H9 (cell line): Measurements from ENCODE around the gene DLK2. TPM values are rescaled to one million over a fixed set of nuclear protein-coding genes. Genes with fewer than 3 reads are reported as not detected.

ENCODE experiments used
- DNase-seq: peaks from one replicate; pipeline ENCODE4 v3.0.0-alpha.2; 2017
- H2AFZ ChIP-seq: one replicate; pipeline ENCODE4 v1.6.1; 2013; ENCODE audit warnings: mild to moderate bottlenecking, low read length, control low read depth, moderate library complexity
- H2AK5ac ChIP-seq: 2 replicates; pipeline ENCODE4 v1.6.1; 2013; ENCODE audit warnings: low read length, control low read depth, mixed read lengths; ENCODE audit not compliant: insufficient read length
- H2BK120ac ChIP-seq: one replicate; pipeline ENCODE4 v1.6.1; 2013; ENCODE audit warnings: low read depth, mild to moderate bottlenecking, low read length, control low read depth, inconsistent platforms; ENCODE audit not compliant: poor library complexity, severe bottlenecking
- H2BK12ac ChIP-seq: 2 replicates; pipeline ENCODE4 v1.6.1; 2013; ENCODE audit warnings: low read length, control low read depth, mixed read lengths, low read depth; ENCODE audit not compliant: insufficient read length
- H2BK15ac ChIP-seq: 2 replicates; pipeline ENCODE4 v1.6.1; 2013; ENCODE audit warnings: low read depth, low read length, control low read depth
- H2BK20ac ChIP-seq: one replicate; pipeline ENCODE4 v1.6.1; 2013; ENCODE audit warnings: low read depth, mild to moderate bottlenecking, low read length, control low read depth, inconsistent platforms; ENCODE audit not compliant: poor library complexity, severe bottlenecking
- H2BK5ac ChIP-seq: 2 replicates; pipeline ENCODE4 v1.6.1; 2013; ENCODE audit warnings: low read length, control low read depth, mixed read lengths; ENCODE audit not compliant: insufficient read length
- H3K14ac ChIP-seq: 2 replicates; pipeline ENCODE4 v1.6.1; 2013; ENCODE audit warnings: low read length, control low read depth; ENCODE audit not compliant: insufficient read depth
- H3K18ac ChIP-seq: 2 replicates; pipeline ENCODE4 v1.6.1; 2013; ENCODE audit warnings: low read depth, mild to moderate bottlenecking, mixed read lengths, low read length, control low read depth; ENCODE audit not compliant: insufficient read length
- H3K23ac ChIP-seq: 2 replicates; pipeline ENCODE4 v1.6.1; 2013; ENCODE audit warnings: low read length, control low read depth, mixed read lengths, low read depth; ENCODE audit not compliant: insufficient read length
- H3K23me2 ChIP-seq: 2 replicates; pipeline ENCODE4 v1.6.1; 2013; ENCODE audit warnings: low read depth, mild to moderate bottlenecking, mixed read lengths, low read length, control low read depth; ENCODE audit not compliant: insufficient read length, poor library complexity, severe bottlenecking
- H3K27ac ChIP-seq: 2 replicates; pipeline ENCODE4 v1.5.1; 2013; ENCODE audit warnings: low read length, control low read depth, mixed read lengths, low read depth; ENCODE audit not compliant: insufficient read length
- H3K27me3 ChIP-seq: 2 replicates; pipeline ENCODE4 v1.6.1; 2013; ENCODE audit warnings: low read length, control low read depth, inconsistent platforms; ENCODE audit not compliant: insufficient read depth
- H3K4ac ChIP-seq: 2 replicates; pipeline ENCODE4 v1.6.1; 2013; ENCODE audit warnings: low read depth, mild to moderate bottlenecking, control low read depth, inconsistent platforms, low read length, moderate library complexity
- H3K4me1 ChIP-seq: 2 replicates; pipeline ENCODE4 v1.6.1; 2013; ENCODE audit warnings: low read length, control low read depth, inconsistent platforms; ENCODE audit not compliant: insufficient read depth
- H3K4me2 ChIP-seq: 2 replicates; pipeline ENCODE4 v1.6.1; 2013; ENCODE audit warnings: low read length, control low read depth, mixed read lengths; ENCODE audit not compliant: insufficient read length, insufficient read depth
- H3K56ac ChIP-seq: 2 replicates; pipeline ENCODE4 v1.6.1; 2013; ENCODE audit warnings: low read depth, mild to moderate bottlenecking, mixed read lengths, low read length, control low read depth; ENCODE audit not compliant: insufficient read length
- H3K79me1 ChIP-seq: 2 replicates; pipeline ENCODE4 v1.6.1; 2013; ENCODE audit warnings: low read depth, mild to moderate bottlenecking, moderate library complexity, low read length, control low read depth, inconsistent platforms; ENCODE audit not compliant: insufficient read depth, poor library complexity, severe bottlenecking
- H3K79me2 ChIP-seq: 2 replicates; pipeline ENCODE4 v1.6.1; 2013; ENCODE audit warnings: low read length, control low read depth, inconsistent platforms; ENCODE audit not compliant: insufficient read depth
- H3K9ac ChIP-seq: 2 replicates; pipeline ENCODE4 v1.6.1; 2013; ENCODE audit warnings: low read length, control low read depth, mixed read lengths; ENCODE audit not compliant: insufficient read length; ENCODE audit errors: extremely low read depth
- H3K9me3 ChIP-seq: one replicate; pipeline ENCODE4 v1.6.1; 2013; ENCODE audit warnings: low read depth, low read length, inconsistent platforms; ENCODE audit not compliant: control insufficient read depth
- H3T11ph ChIP-seq: one replicate; pipeline ENCODE4 v1.6.1; 2013; ENCODE audit warnings: mild to moderate bottlenecking, low read length, control low read depth, inconsistent platforms
- H4K20me1 ChIP-seq: one replicate; pipeline ENCODE4 v1.6.1; 2013; ENCODE audit not compliant: control insufficient read depth, insufficient read length, insufficient read depth
- H4K5ac ChIP-seq: 2 replicates; pipeline ENCODE4 v1.6.1; 2013; ENCODE audit warnings: low read depth, mild to moderate bottlenecking, mixed read lengths, low read length, control low read depth; ENCODE audit not compliant: insufficient read length
- H4K8ac ChIP-seq: replicated peaks from 2 replicates; pipeline ENCODE4 v1.6.1; 2013; ENCODE audit warnings: low read length, control low read depth, mixed read lengths, low read depth; ENCODE audit not compliant: insufficient read length
- H4K91ac ChIP-seq: 2 replicates; pipeline ENCODE4 v1.6.1; 2013; ENCODE audit warnings: low read depth, mild to moderate bottlenecking, moderate library complexity, mixed read lengths, low read length, control low read depth; ENCODE audit not compliant: insufficient read length
- H3K27ac Mint-ChIP-seq, 3 experiments: 2 replicates in 2 of 3; 3 replicates in 1 of 3; pipeline ENCODE4 v1.8.0; 2020 to 2021; ENCODE audit warnings: mixed read lengths in 3 of 3, mild to moderate bottlenecking in 1 of 3, moderate library complexity in 1 of 3
- H3K27me3 Mint-ChIP-seq: 2 replicates; pipeline ENCODE4 v1.8.0; 2021; ENCODE audit warnings: low read depth, mild to moderate bottlenecking, moderate library complexity, mixed read lengths
- H3K36me3 Mint-ChIP-seq, 3 experiments: 2 replicates in 2 of 3; 3 replicates in 1 of 3; pipeline ENCODE4 v1.8.0; 2020 to 2021; ENCODE audit warnings: low read depth in 3 of 3, mixed read lengths in 3 of 3; ENCODE audit not compliant: insufficient read depth in 1 of 3
- H3K4me1 Mint-ChIP-seq, 2 experiments: 2 replicates each; pipeline ENCODE4 v1.8.0; 2020; ENCODE audit warnings: mixed read lengths in 2 of 2
- H3K4me3 Mint-ChIP-seq, 2 experiments: 2 replicates in 1 of 2; 3 replicates in 1 of 2; pipeline ENCODE4 v1.8.0; 2020 to 2021; ENCODE audit warnings: mild to moderate bottlenecking in 2 of 2, mixed read lengths in 2 of 2, moderate library complexity in 1 of 2
- H3K9me3 Mint-ChIP-seq, 2 experiments: 2 replicates in 1 of 2; 3 replicates in 1 of 2; pipeline ENCODE4 v1.8.0; 2020; ENCODE audit warnings: mild to moderate bottlenecking in 2 of 2, mixed read lengths in 2 of 2, moderate library complexity in 1 of 2
- WGBS: extraction: QIAGEN DNeasy Blood & Tissue Kit; methylation state at CpG from one replicate; pipeline ENCODE4 v1.1.7; 2013; ENCODE audit warnings: missing lambda C conversion rate, low lambda C conversion rate, mixed read lengths; ENCODE audit not compliant: insufficient read length; ENCODE audit errors: extremely low coverage; 5-methylcytosine and 5-hydroxymethylcytosine counted together
- total RNA-seq: library from RNA; stranded (reverse); gene quantifications from 2 replicates; pipeline ENCODE4 v1.2.1, GENCODE V29; 2021
- TF ChIP-seq, protein P1 (sequence below): fragments of 200-600 bp; sonication (generic); conservative IDR thresholded peaks from 3 replicates; pipeline ENCODE4 v1.8.0; 2021; ENCODE audit warnings: antibody characterized with exemption, mild to moderate bottlenecking

DLK2 gene
- total RNA-seq, 1 experiment from 2014 or later = 0.96 TPM

- WGBS = no CpG with 5 or more reads among the region's 9 CpGs
- no peak overlapping the region for H2BK15ac ChIP-seq
- H3K79me2 ChIP-seq = no peaks in the 10 kb centered on the region
- H3K9me3 Mint-ChIP-seq = no peaks in the 10 kb centered on the region; a peak in 2 of 5 replicates
- H4K8ac ChIP-seq = no peak overlapping the region
- no peak for DNase-seq
- no peak overlapping the region for H3K27ac Mint-ChIP-seq
- H3K56ac ChIP-seq = no peak overlapping the region
- no peak overlapping the region for H3T11ph ChIP-seq
- peak overlapping the region in 1 of 2 experiments; percentile 36; a peak in 2 of 5 replicates for H3K4me3 Mint-ChIP-seq
- H2BK120ac ChIP-seq = no peak overlapping the region
- H2BK20ac ChIP-seq = no peak overlapping the region
- H3K4ac ChIP-seq = no peak overlapping the region
- H3K9me3 ChIP-seq = no peaks in the 10 kb centered on the region
- peaks cover 0 to 7% (median 4%) of the 10 kb centered on the region in 3 experiments; a peak in 4 of 7 replicates for H3K36me3 Mint-ChIP-seq
- H2BK5ac ChIP-seq = no peak overlapping the region
- H3K23me2 ChIP-seq = peaks cover 14% of the 10 kb centered on the region
- no peak overlapping the region for H2AK5ac ChIP-seq
- peaks cover 4% of the 10 kb centered on the region for H4K20me1 ChIP-seq
- no peak overlapping the region for H2BK12ac ChIP-seq
- peaks cover 9 to 12% of the 10 kb centered on the region in 2 experiments for H3K4me1 Mint-ChIP-seq
- no peak overlapping the region for H3K27ac ChIP-seq
- no peak overlapping the region for H2AFZ ChIP-seq
- H3K4me2 ChIP-seq = no peak overlapping the region
- H3K27me3 ChIP-seq = peaks cover 12% of the 10 kb centered on the region; the same call in 1 of the 2 replicates
- H3K9ac ChIP-seq = no peak overlapping the region
- H3K79me1 ChIP-seq = no peaks in the 10 kb centered on the region
- no peaks in the 10 kb centered on the region for H3K4me1 ChIP-seq
- no peak overlapping the region for H3K23ac ChIP-seq
- H3K27me3 Mint-ChIP-seq = peaks cover 50% of the 10 kb centered on the region
- no peak overlapping the region for H3K18ac ChIP-seq
- H4K91ac ChIP-seq = no peak overlapping the region
- no peak overlapping the region for H3K14ac ChIP-seq
- TF ChIP-seq, protein P1, sequence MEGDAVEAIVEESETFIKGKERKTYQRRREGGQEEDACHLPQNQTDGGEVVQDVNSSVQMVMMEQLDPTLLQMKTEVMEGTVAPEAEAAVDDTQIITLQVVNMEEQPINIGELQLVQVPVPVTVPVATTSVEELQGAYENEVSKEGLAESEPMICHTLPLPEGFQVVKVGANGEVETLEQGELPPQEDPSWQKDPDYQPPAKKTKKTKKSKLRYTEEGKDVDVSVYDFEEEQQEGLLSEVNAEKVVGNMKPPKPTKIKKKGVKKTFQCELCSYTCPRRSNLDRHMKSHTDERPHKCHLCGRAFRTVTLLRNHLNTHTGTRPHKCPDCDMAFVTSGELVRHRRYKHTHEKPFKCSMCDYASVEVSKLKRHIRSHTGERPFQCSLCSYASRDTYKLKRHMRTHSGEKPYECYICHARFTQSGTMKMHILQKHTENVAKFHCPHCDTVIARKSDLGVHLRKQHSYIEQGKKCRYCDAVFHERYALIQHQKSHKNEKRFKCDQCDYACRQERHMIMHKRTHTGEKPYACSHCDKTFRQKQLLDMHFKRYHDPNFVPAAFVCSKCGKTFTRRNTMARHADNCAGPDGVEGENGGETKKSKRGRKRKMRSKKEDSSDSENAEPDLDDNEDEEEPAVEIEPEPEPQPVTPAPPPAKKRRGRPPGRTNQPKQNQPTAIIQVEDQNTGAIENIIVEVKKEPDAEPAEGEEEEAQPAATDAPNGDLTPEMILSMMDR = peak; percentile 21; the same call in 1 of the 3 replicates
- H4K5ac ChIP-seq = no peak overlapping the region
Observed at GRCh38 chr6:43457643-43458042, 2.3 kb upstream of the DLK2 start.
